Measurements from ENCODE around the gene ZNF668.

Gene ZNF668

GRCh38 chr16:31081428-31082351 is 7.7 kb upstream of the ZNF668 start:
- DNase-seq (ENCODE audit: low spot score) = no peak

- DNase-seq (ENCODE audit: low spot score) = no peak
Observed at GRCh38 chr16:31080756-31081419, 6.8 kb upstream of the ZNF668 start.

GRCh38 chr16:31080035-31080629 is 6.1 kb upstream of the ZNF668 start:
- DNase-seq (ENCODE audit: low spot score) = no peak

GRCh38 chr16:31079342-31079944 is 5.4 kb upstream of the ZNF668 start:
- no peak for DNase-seq (ENCODE audit: low spot score)

GRCh38 chr16:31078597-31079341 is 4.7 kb upstream of the ZNF668 start:
- DNase-seq (ENCODE audit: low spot score) = no peak

GRCh38 chr16:31077592-31078396 is 3.8 kb upstream of the ZNF668 start:
- no peak for DNase-seq (ENCODE audit: low spot score)

GRCh38 chr16:31077024-31077423 is 3.0 kb upstream of the ZNF668 start:
- DNase-seq (ENCODE audit: low spot score) = no peak

- DNase-seq (ENCODE audit: low spot score) = no peak
Observed at GRCh38 chr16:31076319-31076718, 2.3 kb upstream of the ZNF668 start.

GRCh38 chr16:31074814-31075183 is 759 bp upstream of the ZNF668 start:
- no peak for DNase-seq (ENCODE audit: low spot score)

- DNase-seq (ENCODE audit: low spot score) = peak; percentile 86
Observed at GRCh38 chr16:31073142-31073969, 684 bp downstream of the ZNF668 start.

- no peak for DNase-seq (ENCODE audit: low spot score)
Observed at GRCh38 chr16:31072540-31073141, 1.4 kb downstream of the ZNF668 start.

- no peak for DNase-seq (ENCODE audit: low spot score)
Observed at GRCh38 chr16:31071861-31072260, 2.2 kb downstream of the ZNF668 start.

GRCh38 chr16:31067342-31067741 is 6.7 kb downstream of the ZNF668 start:
- no peak for DNase-seq (ENCODE audit: low spot score)

GRCh38 chr16:31064882-31065461 is 9.1 kb downstream of the ZNF668 start:
- peak; percentile 44 for DNase-seq (ENCODE audit: low spot score)

- no peak for DNase-seq (ENCODE audit: low spot score)
Observed at GRCh38 chr16:31063843-31064611, 10.0 kb downstream of the ZNF668 start.

- no peak for DNase-seq (ENCODE audit: low spot score)
Observed at GRCh38 chr16:31063495-31063842, 10.6 kb downstream of the ZNF668 start.

GRCh38 chr16:31061813-31062440 is 12.1 kb downstream of the ZNF668 start:
- DNase-seq (ENCODE audit: low spot score) = no peak
